GM23338 (cell line): Measurements from ENCODE around the gene TMEM229A. TPM values are rescaled to one million over a fixed set of nuclear protein-coding genes. Genes with fewer than 3 reads are reported as not detected.

Source experiments
- ATAC-seq: fragments of 200-7000 bp; cut with Tn5 transposase; 3 replicates; pipeline ENCODE4 v1.9.1; 2020
- DNase-seq: peaks from one replicate; pipeline ENCODE4 v3.0.0-alpha.2; 2015; ENCODE audit warnings: low spot score
- H2AFZ ChIP-seq: fragments of 200-600 bp; sonication (generic); 2 replicates; pipeline ENCODE4 v1.8.0; 2016; ENCODE audit warnings: antibody characterized with exemption, mild to moderate bottlenecking, moderate library complexity
- H3F3A ChIP-seq: fragments of 200-600 bp; sonication (generic); replicated peaks from 2 replicates; pipeline ENCODE4 v1.8.0; 2017; ENCODE audit warnings: antibody characterized with exemption, mixed run types, low read depth
- H3K27ac ChIP-seq: fragments of 200-600 bp; sonication (generic); 2 replicates; pipeline ENCODE4 v1.6.1; 2016; ENCODE audit warnings: low read depth
- H3K27me3 ChIP-seq: fragments of 200-600 bp; sonication (generic); 2 replicates; pipeline ENCODE4 v1.8.0; 2016; ENCODE audit warnings: mild to moderate bottlenecking, mixed run types, moderate library complexity; ENCODE audit not compliant: insufficient read depth
- H3K36me3 ChIP-seq: fragments of 200-600 bp; sonication (generic); 2 replicates; pipeline ENCODE4 v1.8.0; 2016; ENCODE audit warnings: mild to moderate bottlenecking; ENCODE audit not compliant: insufficient read depth
- H3K4me1 ChIP-seq: fragments of 200-600 bp; sonication (generic); 2 replicates; pipeline ENCODE4 v1.8.0; 2016; ENCODE audit warnings: mild to moderate bottlenecking, moderate library complexity; ENCODE audit not compliant: insufficient read depth
- H3K4me2 ChIP-seq: fragments of 200-600 bp; sonication (generic); 2 replicates; pipeline ENCODE4 v1.7.1; 2017; ENCODE audit warnings: mixed run types
- H3K4me3 ChIP-seq: fragments of 200-600 bp; sonication (generic); 2 replicates; pipeline ENCODE4 v1.6.1; 2016; ENCODE audit warnings: mixed run types
- H3K79me2 ChIP-seq: fragments of 200-600 bp; sonication (generic); replicated peaks from 2 replicates; pipeline ENCODE4 v1.8.0; 2017; ENCODE audit warnings: mild to moderate bottlenecking; ENCODE audit not compliant: insufficient read depth
- H3K9me2 ChIP-seq: fragments of 200-600 bp; sonication (generic); 2 replicates; pipeline ENCODE4 v1.8.0; 2017; ENCODE audit not compliant: insufficient read depth
- H4K20me1 ChIP-seq: fragments of 200-600 bp; sonication (generic); replicated peaks from 2 replicates; pipeline ENCODE4 v1.8.0; 2017; ENCODE audit warnings: mild to moderate bottlenecking; ENCODE audit not compliant: insufficient read depth
- H3K27ac Mint-ChIP-seq: 2 replicates; pipeline ENCODE4 v1.8.0; 2020; ENCODE audit warnings: inconsistent platforms, mild to moderate bottlenecking, moderate library complexity, mixed read lengths
- H3K27me3 Mint-ChIP-seq: 3 replicates; pipeline ENCODE4 v1.8.0; 2022; ENCODE audit warnings: low read depth, mild to moderate bottlenecking, moderate library complexity, mixed read lengths, inconsistent platforms; ENCODE audit not compliant: insufficient read depth, poor library complexity
- H3K36me3 Mint-ChIP-seq: 3 replicates; pipeline ENCODE4 v1.8.0; 2021; ENCODE audit warnings: low read depth, mild to moderate bottlenecking, inconsistent platforms, moderate library complexity, mixed read lengths
- H3K4me1 Mint-ChIP-seq: 3 replicates; pipeline ENCODE4 v1.8.0; 2020; ENCODE audit warnings: mild to moderate bottlenecking, inconsistent platforms, mixed read lengths
- H3K4me3 Mint-ChIP-seq: 3 replicates; pipeline ENCODE4 v1.8.0; 2021; ENCODE audit warnings: moderate library complexity, mild to moderate bottlenecking, inconsistent platforms, mixed read lengths
- H3K9me3 Mint-ChIP-seq: 3 replicates; pipeline ENCODE4 v1.8.0; 2020; ENCODE audit warnings: moderate library complexity, mild to moderate bottlenecking, inconsistent platforms, mixed read lengths
- CREB1 ChIP-seq: fragments of 250-450 bp; sonication (Bioruptor Pico); IDR thresholded peaks from 2 replicates; pipeline ENCODE4 v1.5.0; 2020; ENCODE audit warnings: low read depth, mild to moderate bottlenecking, moderate library complexity
- CTCF ChIP-seq, 2 experiments: fragments of 200-600 bp in 1 of 2; sonication (generic) in 1 of 2; conservative IDR thresholded peaks; 2 replicates each; pipeline versions ENCODE4 v1.5.1 to v1.6.1; 2016 to 2017; ENCODE audit warnings: antibody characterized with exemption in 2 of 2, low read depth in 2 of 2, mild to moderate bottlenecking in 2 of 2, moderate library complexity in 1 of 2
- EZH2 ChIP-seq: fragments of 200-600 bp; sonication (generic); IDR thresholded peaks from one replicate; pipeline ENCODE4 v1.8.0; 2017; ENCODE audit warnings: antibody characterized with exemption, mild to moderate bottlenecking, low read depth; ENCODE audit not compliant: unreplicated experiment
- EZH2phosphoT487 ChIP-seq: fragments of 200-600 bp; sonication (generic); IDR thresholded peaks from one replicate; pipeline ENCODE4 v1.8.1; 2018; ENCODE audit warnings: antibody characterized with exemption; ENCODE audit not compliant: unreplicated experiment
- JUNB ChIP-seq: IDR thresholded peaks from one replicate; pipeline ENCODE4 v1.6.1; 2016; ENCODE audit warnings: antibody characterized with exemption; ENCODE audit not compliant: unreplicated experiment
- NANOG ChIP-seq: IDR thresholded peaks from 2 replicates; pipeline ENCODE4 v1.6.1; 2016; ENCODE audit warnings: antibody characterized with exemption, borderline replicate concordance
- POLR2AphosphoS5 ChIP-seq: IDR thresholded peaks from 2 replicates; pipeline ENCODE4 v1.6.1; 2016; ENCODE audit warnings: antibody characterized with exemption, low read depth
- STAT1 ChIP-seq: IDR thresholded peaks from one replicate; pipeline ENCODE4 v1.6.1; 2016; ENCODE audit warnings: antibody characterized with exemption; ENCODE audit not compliant: unreplicated experiment
- ZNF114 ChIP-seq: fragments of 250-450 bp; sonication (Bioruptor Pico); IDR thresholded peaks from 2 replicates; pipeline ENCODE4 v1.5.0; 2020; ENCODE audit warnings: mild to moderate bottlenecking, moderate library complexity
- ZNF331 ChIP-seq: fragments of 250-450 bp; sonication (Bioruptor Pico); IDR thresholded peaks from 2 replicates; pipeline ENCODE4 v1.5.0; 2020; ENCODE audit warnings: low read depth, mild to moderate bottlenecking, moderate library complexity
- ZNF462 ChIP-seq: fragments of 250-450 bp; sonication (Bioruptor Pico); IDR thresholded peaks from 2 replicates; pipeline ENCODE4 v1.5.0; 2020; ENCODE audit warnings: mild to moderate bottlenecking, moderate library complexity
- polyA plus RNA-seq: library from polyadenylated mRNA; unstranded; fragments of >200 nt; fragmentation: Nextera tagmentation; extraction: Ambion mirVana; gene quantifications from 2 replicates; pipeline ENCODE4 v1.2.1, GENCODE V29; 2016
- total RNA-seq: library from RNA; depleted of rRNA; stranded (reverse); fragments of >200 nt; shearing (Covaris generic); gene quantifications from 2 replicates; pipeline ENCODE4 v1.2.3, GENCODE V29; 2014
- TF ChIP-seq, protein P1 (sequence below): IDR thresholded peaks from one replicate; pipeline ENCODE4 v1.6.1; 2018; ENCODE audit warnings: antibody characterized with exemption; ENCODE audit not compliant: unreplicated experiment

TMEM229A gene
- total and polyA plus RNA-seq, 2 experiments from 2014 or later, result 0.63 to 0.80 TPM

GRCh38 chr7:123992913-123993518 lies 39.9 kb downstream of the TMEM229A start:
- Histone ChIP-seq H3K9me2 (peaks cover 6% of the 10 kb centered on the region), H3K36me3 (no peaks in the 10 kb centered on the region), H3F3A (no peaks in the 10 kb centered on the region), H3K27ac (no peak overlapping the region), H4K20me1 (no peaks in the 10 kb centered on the region), H3K79me2 (no peaks in the 10 kb centered on the region), H2AFZ (no peak overlapping the region), H3K4me2 (no peak overlapping the region), H3K4me3 (no peak overlapping the region), H3K27me3 (no peaks in the 10 kb centered on the region), H3K4me1 (peaks cover 12% of the 10 kb centered on the region; the same call in 1 of the 2 replicates)
- no peak overlapping the region for H3K27ac Mint-ChIP-seq
- peaks cover 16% of the 10 kb centered on the region for H3K4me1 Mint-ChIP-seq
- H3K9me3 Mint-ChIP-seq, result no peaks in the 10 kb centered on the region
- TF ChIP-seq NANOG, result no peak
- TF ChIP-seq JUNB, result no peak
- no peak for TF ChIP-seq ZNF462
- TF ChIP-seq ZNF331 (CRISPR knock-in tag), result no peak
- no peak for TF ChIP-seq CREB1 (CRISPR knock-in tag)
- no peak for TF ChIP-seq EZH2phosphoT487
- no peak for TF ChIP-seq CTCF (conservative IDR thresholded peaks at IDR 0.05; ENCODE audit: low read depth in 2 of 2)
- no peak for TF ChIP-seq STAT1
- TF ChIP-seq EZH2, result no peak
- TF ChIP-seq, protein P1, sequence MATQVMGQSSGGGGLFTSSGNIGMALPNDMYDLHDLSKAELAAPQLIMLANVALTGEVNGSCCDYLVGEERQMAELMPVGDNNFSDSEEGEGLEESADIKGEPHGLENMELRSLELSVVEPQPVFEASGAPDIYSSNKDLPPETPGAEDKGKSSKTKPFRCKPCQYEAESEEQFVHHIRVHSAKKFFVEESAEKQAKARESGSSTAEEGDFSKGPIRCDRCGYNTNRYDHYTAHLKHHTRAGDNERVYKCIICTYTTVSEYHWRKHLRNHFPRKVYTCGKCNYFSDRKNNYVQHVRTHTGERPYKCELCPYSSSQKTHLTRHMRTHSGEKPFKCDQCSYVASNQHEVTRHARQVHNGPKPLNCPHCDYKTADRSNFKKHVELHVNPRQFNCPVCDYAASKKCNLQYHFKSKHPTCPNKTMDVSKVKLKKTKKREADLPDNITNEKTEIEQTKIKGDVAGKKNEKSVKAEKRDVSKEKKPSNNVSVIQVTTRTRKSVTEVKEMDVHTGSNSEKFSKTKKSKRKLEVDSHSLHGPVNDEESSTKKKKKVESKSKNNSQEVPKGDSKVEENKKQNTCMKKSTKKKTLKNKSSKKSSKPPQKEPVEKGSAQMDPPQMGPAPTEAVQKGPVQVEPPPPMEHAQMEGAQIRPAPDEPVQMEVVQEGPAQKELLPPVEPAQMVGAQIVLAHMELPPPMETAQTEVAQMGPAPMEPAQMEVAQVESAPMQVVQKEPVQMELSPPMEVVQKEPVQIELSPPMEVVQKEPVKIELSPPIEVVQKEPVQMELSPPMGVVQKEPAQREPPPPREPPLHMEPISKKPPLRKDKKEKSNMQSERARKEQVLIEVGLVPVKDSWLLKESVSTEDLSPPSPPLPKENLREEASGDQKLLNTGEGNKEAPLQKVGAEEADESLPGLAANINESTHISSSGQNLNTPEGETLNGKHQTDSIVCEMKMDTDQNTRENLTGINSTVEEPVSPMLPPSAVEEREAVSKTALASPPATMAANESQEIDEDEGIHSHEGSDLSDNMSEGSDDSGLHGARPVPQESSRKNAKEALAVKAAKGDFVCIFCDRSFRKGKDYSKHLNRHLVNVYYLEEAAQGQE, result no peak
- TF ChIP-seq POLR2AphosphoS5, result no peak
- TF ChIP-seq ZNF114, result no peak
- no peaks in the 10 kb centered on the region for H3K36me3 Mint-ChIP-seq
- DNase-seq, result no peak
- no peak for ATAC-seq
- H3K27me3 Mint-ChIP-seq, result peaks cover 10% of the 10 kb centered on the region
- no peak overlapping the region for H3K4me3 Mint-ChIP-seq
